Hypothalamus (tissue), 51 donors: ENCODE data around the gene ATP2A1.
"Not testable (repeated sequence)": the region's sequence is repeated elsewhere in the genome, so short reads cannot be mapped to it uniquely, and the experiment has no call there.

ENCODE experiments used
- DNase-seq, 51 donors: peaks; one replicate each; lab custom pipeline; 2025; lab: John Stamatoyannopoulos, UW

ATP2A1 gene

GRCh38 chr16:28880589-28880915, 2.3 kb downstream of the ATP2A1 start:
- no peak for DNase-seq

GRCh38 chr16:28880955-28881354, 2.7 kb downstream of the ATP2A1 start:
- no peak for DNase-seq

- not testable (repeated sequence) for DNase-seq
Observed at GRCh38 chr16:28881565-28881964, 3.3 kb downstream of the ATP2A1 start.

GRCh38 chr16:28882551-28883160, 4.4 kb downstream of the ATP2A1 start:
- no peak for DNase-seq

- DNase-seq = no peak
Observed at GRCh38 chr16:28883221-28883996, 5.1 kb downstream of the ATP2A1 start.

- DNase-seq = no peak
Observed at GRCh38 chr16:28884045-28884444, 5.8 kb downstream of the ATP2A1 start.

GRCh38 chr16:28886945-28887344, 8.7 kb downstream of the ATP2A1 start:
- no peak for DNase-seq

- DNase-seq = not testable (repeated sequence)
Observed at GRCh38 chr16:28890355-28890754, 12.1 kb downstream of the ATP2A1 start.

GRCh38 chr16:28891964-28892890, 13.9 kb downstream of the ATP2A1 start:
- no peak for DNase-seq

GRCh38 chr16:28893291-28893690, 15.0 kb downstream of the ATP2A1 start:
- no peak for DNase-seq

- DNase-seq = no peak
Observed at GRCh38 chr16:28895609-28896008, 17.3 kb downstream of the ATP2A1 start.

- DNase-seq = no peak
Observed at GRCh38 chr16:28897826-28898225, 19.5 kb downstream of the ATP2A1 start.

GRCh38 chr16:28898266-28898665, 20.0 kb downstream of the ATP2A1 start:
- DNase-seq = no peak

GRCh38 chr16:28898942-28899341, 20.7 kb downstream of the ATP2A1 start:
- DNase-seq = no peak

GRCh38 chr16:28899882-28900590, 21.7 kb downstream of the ATP2A1 start:
- DNase-seq = no peak

GRCh38 chr16:28900601-28901000, 22.3 kb downstream of the ATP2A1 start:
- no peak for DNase-seq

GRCh38 chr16:28901862-28902261, 23.6 kb downstream of the ATP2A1 start:
- no peak for DNase-seq

GRCh38 chr16:28902909-28903308, 24.6 kb downstream of the ATP2A1 start:
- DNase-seq = no peak

GRCh38 chr16:28903344-28904042, 25.2 kb downstream of the ATP2A1 start:
- DNase-seq = no peak

- no peak for DNase-seq
Observed at GRCh38 chr16:28904363-28904762, 26.1 kb downstream of the ATP2A1 start.
